NT2/D1 (cell line): ENCODE data around the gene ST6GALNAC1.

Source experiments
- SUZ12 ChIP-seq: IDR thresholded peaks from 2 replicates; pipeline ENCODE4 v1.6.1; 2011; ENCODE audit not compliant: insufficient read length, insufficient read depth; ENCODE audit errors: extremely low read depth
- ZNF274 ChIP-seq: IDR thresholded peaks from 2 replicates; pipeline ENCODE4 v1.6.1; 2011; ENCODE audit warnings: mild to moderate bottlenecking, low read depth, low read length

DNA sequence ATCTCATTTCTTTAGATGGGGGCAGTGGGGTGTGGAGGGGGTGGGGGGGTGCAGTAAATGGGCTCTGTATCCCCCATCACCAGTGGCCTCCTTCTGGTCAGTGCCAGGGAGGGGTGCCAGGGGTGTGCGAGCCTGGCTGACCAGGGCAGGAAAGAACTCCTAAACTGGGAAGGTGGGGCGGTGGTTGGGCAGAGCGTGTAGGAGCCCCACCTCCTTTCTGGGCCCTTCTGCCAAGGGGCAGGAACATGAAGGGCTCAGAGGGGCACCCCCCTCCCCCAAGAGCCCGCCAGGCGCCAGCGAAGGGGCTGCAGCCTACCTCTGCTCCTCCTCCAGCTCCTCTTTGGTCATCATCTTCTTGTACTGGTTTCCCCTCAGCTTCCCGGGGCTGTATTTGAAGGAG, 41.2 kb upstream of the ST6GALNAC1 start:
- TF ChIP-seq ZNF274 (no peak), SUZ12 (no peak)
